ENCODE data around the gene LYPD3. TPM values are rescaled to one million over a fixed set of nuclear protein-coding genes. Genes with fewer than 3 reads are reported as not detected.

Gene LYPD3
- total and polyA plus RNA-seq, 10 of the 15 experiments (the other 5 are each of a cell fraction or from before 2014, with no cell fraction given): 0.03 to 0.28 (median 0.12) TPM; not detected in 6

GRCh38 chr19:43414554-43414953 lies 50.9 kb downstream of the LYPD3 start, which contains the start of gene TEX101:
Gene TEX101, plus strand, starts transcription at chr19:43414890. Its CDS starts 1,030 bp downstream, at chr19:43415920.
- H3K9me3 ChIP-seq (replicated peaks; ENCODE audit: control insufficient read depth, insufficient read depth, low read length): no peaks in the 10 kb centered on the region; the same call in 2 of the 3 replicates
- CTCF ChIA-PET: no interaction called here
- no peak for FAIRE-seq

GRCh38 chr19:43412441-43412840 lies 53.0 kb downstream of the LYPD3 start:
- WGBS (ENCODE audit: insufficient coverage, insufficient replicate concordance, low lambda C conversion rate, missing lambda C conversion rate): 48% methylated on average over 6 of the region's 6 CpGs
- Histone ChIP-seq H3K4me3 (no peak overlapping the region), H3K9ac (ENCODE audit: control insufficient read depth, insufficient read depth, low read length) (no peak overlapping the region), H2AFZ (ENCODE audit: control insufficient read depth, low read depth, low read length) (no peak overlapping the region), H3K27ac (ENCODE audit: control insufficient read depth, insufficient read depth) (no peak overlapping the region), H3K4me2 (ENCODE audit: control insufficient read depth, insufficient read depth) (no peak overlapping the region), H3K79me2 (ENCODE audit: control insufficient read depth, insufficient read depth, low read length) (no peaks in the 10 kb centered on the region), H4K20me1 (ENCODE audit: control insufficient read depth, insufficient read depth) (no peaks in the 10 kb centered on the region), H3K36me3 (ENCODE audit: control insufficient read depth in 2 of 2, insufficient read depth in 2 of 2, low read length in 1 of 2) (no peaks in the 10 kb centered on the region), H3K27me3 (replicated peaks in 1 of 2; ENCODE audit: control insufficient read depth in 2 of 2, insufficient read depth in 2 of 2, low read length in 1 of 2) (no peaks in the 10 kb centered on the region), H3K4me1 (ENCODE audit: control insufficient read depth, insufficient read depth, low read length) (no peaks in the 10 kb centered on the region), H3K9me3 (replicated peaks; ENCODE audit: control insufficient read depth, insufficient read depth, low read length) (no peaks in the 10 kb centered on the region; the same call in 2 of the 3 replicates)
- TF ChIP-seq FOXM1 (IDR thresholded peaks at IDR 0.05; ENCODE audit: low read depth, low read length): no peak
- TF ChIP-seq REST (IDR thresholded peaks at IDR 0.05; ENCODE audit: low read depth, low read length): no peak
- no peak for TF ChIP-seq BRCA1 (IDR thresholded peaks at IDR 0.05; ENCODE audit: low read depth, low read length)
- no peak for TF ChIP-seq IKZF2 (IDR thresholded peaks at IDR 0.05)
- TF ChIP-seq NFXL1 (IDR thresholded peaks at IDR 0.05; ENCODE audit: borderline replicate concordance): no peak
- no peak for TF ChIP-seq MXI1 (IDR thresholded peaks at IDR 0.05; ENCODE audit: low read depth, low read length)
- no peak for TF ChIP-seq SIX5 (IDR thresholded peaks at IDR 0.05; ENCODE audit: low read depth, low read length, severe bottlenecking)
- ATAC-seq (no peak), FAIRE-seq (no peak), DNase-seq (ENCODE audit: low read depth, low spot score) (no peak)
- CTCF ChIA-PET: interaction anchor here (0.5 to 0.7 kb wide), 2 partner anchors 20 to 33 kb away, joined by 3 to 4 read pairs; no protein-coding TSS in a partner anchor
- POLR2A ChIA-PET: no interaction called here
- intact Hi-C loops (cut with micrococcal nuclease; ENCODE audit: unreplicated experiment): no loop called here
- in situ Hi-C loops (cut with MboI): no loop called here
- SMC1A ChIA-PET (ENCODE audit: uncharacterized antibody, unreplicated experiment): no interaction called here
- RAD21 ChIA-PET (ENCODE audit: unreplicated experiment): no interaction called here
- no TSS peak for BruUV-seq (replicated peaks)

More at GRCh38 chr19:43414554-43414953, 50.9 kb downstream of the LYPD3 start, which contains the start of gene TEX101:
- no TSS peak for BruUV-seq (replicated peaks)
- no peak within 1 kb of the TSS for H3K4me3 ChIP-seq
- no peaks in the 10 kb centered on the region for H3K27me3 ChIP-seq (replicated peaks in 1 of 2; ENCODE audit: control insufficient read depth in 2 of 2, insufficient read depth in 2 of 2, low read length in 1 of 2)
- H3K27ac ChIP-seq (ENCODE audit: control insufficient read depth, insufficient read depth): no peak within 1 kb of the TSS
- ChIA-PET SMC1A (ENCODE audit: uncharacterized antibody, unreplicated experiment) (no interaction called here), POLR2A (no interaction called here), RAD21 (ENCODE audit: unreplicated experiment) (no interaction called here)
- H4K20me1 ChIP-seq (ENCODE audit: control insufficient read depth, insufficient read depth): no peaks in the 10 kb centered on the region
- 61% methylated on average over 21 of the region's 21 CpGs for WGBS (ENCODE audit: insufficient coverage, insufficient replicate concordance, low lambda C conversion rate, missing lambda C conversion rate)
- intact Hi-C loops (cut with micrococcal nuclease; ENCODE audit: unreplicated experiment) (no loop called here), in situ Hi-C loops (cut with MboI) (no loop called here)
- no peak within 1 kb of the TSS for H2AFZ ChIP-seq (ENCODE audit: control insufficient read depth, low read depth, low read length)
- H3K79me2 ChIP-seq (ENCODE audit: control insufficient read depth, insufficient read depth, low read length): no peaks in the 10 kb centered on the region
- no peaks in the 10 kb centered on the region for H3K4me1 ChIP-seq (ENCODE audit: control insufficient read depth, insufficient read depth, low read length)
- H3K36me3 ChIP-seq (ENCODE audit: control insufficient read depth in 2 of 2, insufficient read depth in 2 of 2, low read length in 1 of 2): no peaks in the 10 kb centered on the region
- no peak within 1 kb of the TSS for H3K4me2 ChIP-seq (ENCODE audit: control insufficient read depth, insufficient read depth)
- TF ChIP-seq NR2C1 (IDR thresholded peaks at IDR 0.05): no peak
- TF ChIP-seq CREM (IDR thresholded peaks at IDR 0.05; ENCODE audit: low read depth): no peak
- TF ChIP-seq ETV6 (conservative IDR thresholded peaks at IDR 0.05 in 1 of 2, IDR thresholded peaks at IDR 0.05 in 1 of 2; ENCODE audit: borderline replicate concordance in 1 of 2, low read depth in 1 of 2): no peak
- no peak for TF ChIP-seq RAD51 (IDR thresholded peaks at IDR 0.05)
- DNase-seq (ENCODE audit: low read depth, low spot score) (no peak), ATAC-seq (no peak)
- H3K9ac ChIP-seq (ENCODE audit: control insufficient read depth, insufficient read depth, low read length): no peak within 1 kb of the TSS

Data from GM12878 (cell line).